Measurements from ENCODE around the gene ADAM33. TPM values are rescaled to one million over a fixed set of nuclear protein-coding genes. Genes with fewer than 3 reads are reported as not detected.

ADAM33 gene
- total and polyA plus RNA-seq, 2 of the 13 experiments (the other 11 are each of a cell fraction or from before 2014, with no cell fraction given), result not detected

GRCh38 chr20:3658019-3658715 is 23.6 kb downstream of the ADAM33 start (continued):
- TF ChIP-seq ZNF569 (CRISPR knock-in tag; IDR thresholded peaks at IDR 0.05; ENCODE audit: borderline replicate concordance) (no peak), ZNF138 (CRISPR knock-in tag; IDR thresholded peaks at IDR 0.05; ENCODE audit: low read depth) (no peak), ZNF629 (CRISPR knock-in tag; conservative IDR thresholded peaks at IDR 0.05) (no peak), ZNF496 (CRISPR knock-in tag; IDR thresholded peaks at IDR 0.05; ENCODE audit: insufficient replicate concordance) (no peak), SNAPC2 (CRISPR knock-in tag; IDR thresholded peaks at IDR 0.05) (no peak), ZNF572 (CRISPR knock-in tag; IDR thresholded peaks at IDR 0.05) (peak; percentile 88)

GRCh38 chr20:3655131-3655405 is 26.7 kb downstream of the ADAM33 start:
- peaks cover under 1 to 4% of the 10 kb centered on the region in 2 experiments; a peak in 2 of 5 replicates for H3K36me3 ChIP-seq (replicated peaks in 1 of 2; ENCODE audit: control insufficient read depth in 1 of 2, insufficient read depth in 2 of 2, low read length in 2 of 2)
- no peaks in the 10 kb centered on the region for H3K27me3 ChIP-seq (ENCODE audit: control insufficient read depth in 1 of 2, insufficient read depth in 2 of 2, low read length in 2 of 2)
- ATAC-seq (no peak), FAIRE-seq (no peak), DNase-seq (ENCODE audit: low spot score) (no peak)
- no peaks in the 10 kb centered on the region for H4K20me1 ChIP-seq (ENCODE audit: insufficient read depth, low read length)
- no peak overlapping the region for H3K27ac ChIP-seq (ENCODE audit: extremely low read length, insufficient read depth, low read length)
- POLR2A ChIA-PET, result no interaction called here
- BruUV-seq (replicated peaks), result no TSS peak
- no peak overlapping the region for H3K4me3 ChIP-seq (replicated peaks in 1 of 3; ENCODE audit: insufficient read depth in 1 of 3, low read depth in 2 of 3, low read length in 3 of 3)
- no peaks in the 10 kb centered on the region for H3K9me3 ChIP-seq (ENCODE audit: low read length)
- peaks cover 48% of the 10 kb centered on the region for H3K4me1 ChIP-seq (ENCODE audit: insufficient read depth, low read length)
- 82% methylated on average over 4 of the region's 4 CpGs for WGBS (ENCODE audit: low lambda C conversion rate)
- in situ Hi-C loops (cut with HindIII; ENCODE audit: extremely low pct_ligation_motif_present, low pct_unique_long_range_greater_than_20kb) (no loop called here), intact Hi-C loops (cut with micrococcal nuclease; ENCODE audit: unreplicated experiment) (no loop called here)
- no peak overlapping the region for H3K4me2 ChIP-seq (ENCODE audit: low read depth, low read length)
- no peak for TF ChIP-seq IKZF4 (CRISPR knock-in tag; IDR thresholded peaks at IDR 0.05; ENCODE audit: borderline replicate concordance, low read depth, not compliant biosample characterization)
- TF ChIP-seq, protein P1, sequence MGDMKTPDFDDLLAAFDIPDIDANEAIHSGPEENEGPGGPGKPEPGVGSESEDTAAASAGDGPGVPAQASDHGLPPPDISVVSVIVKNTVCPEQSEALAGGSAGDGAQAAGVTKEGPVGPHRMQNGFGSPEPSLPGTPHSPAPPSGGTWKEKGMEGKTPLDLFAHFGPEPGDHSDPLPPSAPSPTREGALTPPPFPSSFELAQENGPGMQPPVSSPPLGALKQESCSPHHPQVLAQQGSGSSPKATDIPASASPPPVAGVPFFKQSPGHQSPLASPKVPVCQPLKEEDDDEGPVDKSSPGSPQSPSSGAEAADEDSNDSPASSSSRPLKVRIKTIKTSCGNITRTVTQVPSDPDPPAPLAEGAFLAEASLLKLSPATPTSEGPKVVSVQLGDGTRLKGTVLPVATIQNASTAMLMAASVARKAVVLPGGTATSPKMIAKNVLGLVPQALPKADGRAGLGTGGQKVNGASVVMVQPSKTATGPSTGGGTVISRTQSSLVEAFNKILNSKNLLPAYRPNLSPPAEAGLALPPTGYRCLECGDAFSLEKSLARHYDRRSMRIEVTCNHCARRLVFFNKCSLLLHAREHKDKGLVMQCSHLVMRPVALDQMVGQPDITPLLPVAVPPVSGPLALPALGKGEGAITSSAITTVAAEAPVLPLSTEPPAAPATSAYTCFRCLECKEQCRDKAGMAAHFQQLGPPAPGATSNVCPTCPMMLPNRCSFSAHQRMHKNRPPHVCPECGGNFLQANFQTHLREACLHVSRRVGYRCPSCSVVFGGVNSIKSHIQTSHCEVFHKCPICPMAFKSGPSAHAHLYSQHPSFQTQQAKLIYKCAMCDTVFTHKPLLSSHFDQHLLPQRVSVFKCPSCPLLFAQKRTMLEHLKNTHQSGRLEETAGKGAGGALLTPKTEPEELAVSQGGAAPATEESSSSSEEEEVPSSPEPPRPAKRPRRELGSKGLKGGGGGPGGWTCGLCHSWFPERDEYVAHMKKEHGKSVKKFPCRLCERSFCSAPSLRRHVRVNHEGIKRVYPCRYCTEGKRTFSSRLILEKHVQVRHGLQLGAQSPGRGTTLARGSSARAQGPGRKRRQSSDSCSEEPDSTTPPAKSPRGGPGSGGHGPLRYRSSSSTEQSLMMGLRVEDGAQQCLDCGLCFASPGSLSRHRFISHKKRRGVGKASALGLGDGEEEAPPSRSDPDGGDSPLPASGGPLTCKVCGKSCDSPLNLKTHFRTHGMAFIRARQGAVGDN (CRISPR knock-in tag; IDR thresholded peaks at IDR 0.05), result peak; percentile 1; the same call in 1 of the 2 replicates
- CTCF ChIA-PET (ENCODE audit: low intra/inter-chr PET ratio, low total read pairs), result no interaction called here
- no peaks in the 10 kb centered on the region for H3K79me2 ChIP-seq (ENCODE audit: insufficient read depth, low read length)
- no peak overlapping the region for H3K9ac ChIP-seq (ENCODE audit: insufficient read depth, low read depth, low read length)
- no peak overlapping the region for H2AFZ ChIP-seq (ENCODE audit: low read length)
